SU-DHL-6 (cell line): ENCODE measurements around the gene KIAA0825.

Source experiments
- H2AFZ ChIP-seq: fragments of 200-600 bp; sonication (generic); 2 replicates; pipeline ENCODE4 v1.6.1; 2014; ENCODE audit warnings: low read depth, mild to moderate bottlenecking, moderate library complexity, mixed read lengths, antibody characterized with exemption, low read length; ENCODE audit not compliant: severe bottlenecking
- H3F3A ChIP-seq: fragments of 200-600 bp; shearing (Covaris generic); 2 replicates; pipeline ENCODE4 v1.6.0; 2016; ENCODE audit warnings: antibody characterized with exemption, mild to moderate bottlenecking; ENCODE audit not compliant: insufficient read depth
- H3K27ac ChIP-seq: fragments of 200-600 bp; sonication (generic); 2 replicates; pipeline ENCODE4 v1.5.1; 2016; ENCODE audit warnings: low read depth, mild to moderate bottlenecking, low read length, moderate library complexity, mixed read lengths
- H3K27me3 ChIP-seq: fragments of 200-600 bp; sonication (generic), shearing (Covaris generic); 2 replicates; pipeline ENCODE4 v1.6.0; 2014; ENCODE audit warnings: mild to moderate bottlenecking, low read length
- H3K36me3 ChIP-seq: fragments of 200-600 bp; sonication (generic); 2 replicates; pipeline ENCODE4 v1.6.1; 2014; ENCODE audit warnings: mild to moderate bottlenecking, low read length, mixed read lengths
- H3K4me2 ChIP-seq: fragments of 300-600, 200-600 bp; shearing (Covaris generic), sonication (generic); 2 replicates; pipeline ENCODE4 v1.6.0; 2014; ENCODE audit warnings: low read length, low read depth, mild to moderate bottlenecking; ENCODE audit not compliant: poor library complexity, severe bottlenecking
- H3K4me3 ChIP-seq: fragments of 200-600 bp; sonication (generic); 2 replicates; pipeline ENCODE4 v1.5.1; 2014; ENCODE audit warnings: antibody characterized with exemption, low read length, mild to moderate bottlenecking, mixed read lengths; ENCODE audit not compliant: insufficient read depth, poor library complexity, severe bottlenecking
- H3K79me2 ChIP-seq: fragments of 200-600 bp; sonication (generic); 2 replicates; pipeline ENCODE4 v1.6.1; 2014; ENCODE audit warnings: mild to moderate bottlenecking, low read length, moderate library complexity; ENCODE audit not compliant: insufficient read depth
- H3K9ac ChIP-seq: fragments of 200-600 bp; sonication (generic); 2 replicates; pipeline ENCODE4 v1.7.0; 2014; ENCODE audit warnings: mild to moderate bottlenecking, low read length
- H3K9me2 ChIP-seq: fragments of 200-600 bp; sonication (generic); replicated peaks from 2 replicates; pipeline ENCODE4 v1.6.1; 2014; ENCODE audit warnings: low read length; ENCODE audit not compliant: insufficient read depth
- H3K9me3 ChIP-seq: fragments of 200-600 bp; sonication (generic); 2 replicates; pipeline ENCODE4 v1.6.1; 2014; ENCODE audit warnings: low read length, mixed read lengths; ENCODE audit not compliant: insufficient read depth
- H4K20me1 ChIP-seq: fragments of 200-600 bp; sonication (generic); 2 replicates; pipeline ENCODE4 v1.6.1; 2014; ENCODE audit warnings: low read depth, mild to moderate bottlenecking, antibody characterized with exemption, low read length, moderate library complexity, mixed read lengths
- EZH2phosphoT487 ChIP-seq: fragments of 200-600 bp; sonication (generic), shearing (Covaris generic); conservative IDR thresholded peaks from 2 replicates; pipeline ENCODE4 v1.6.1; 2018; ENCODE audit warnings: mild to moderate bottlenecking, antibody characterized with exemption, low read length, moderate library complexity, mixed read lengths
- TF ChIP-seq, protein P1 (sequence below): fragments of 200-600 bp; sonication (generic); IDR thresholded peaks from one replicate; pipeline ENCODE4 v1.5.1; 2017; ENCODE audit warnings: antibody characterized with exemption, mild to moderate bottlenecking, low read length, moderate library complexity; ENCODE audit not compliant: insufficient read depth, poor library complexity, severe bottlenecking

Gene KIAA0825

DNA sequence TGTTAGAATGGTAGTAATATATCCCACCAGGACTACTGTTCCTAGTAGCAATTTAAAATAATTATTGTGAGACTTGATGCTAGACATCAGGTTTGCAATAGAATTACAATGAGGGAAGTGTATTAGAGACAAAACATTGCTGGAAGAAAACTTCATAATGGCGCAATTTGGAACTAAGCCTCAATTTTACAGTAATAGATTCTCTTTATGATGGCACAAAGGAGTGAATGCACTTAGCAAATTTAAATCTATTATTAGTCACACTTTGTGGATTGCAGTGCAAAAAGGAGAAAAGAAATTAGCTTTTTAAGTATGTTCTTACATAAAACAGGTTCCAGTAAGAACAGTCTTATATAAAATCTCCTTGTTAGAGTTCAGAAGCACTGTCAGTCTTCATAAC, 358.3 kb downstream of the KIAA0825 start:
- no peaks in the 10 kb centered on the region for H3K36me3 ChIP-seq
- H3K4me3 ChIP-seq, result no peak overlapping the region
- no peaks in the 10 kb centered on the region for H4K20me1 ChIP-seq
- no peak overlapping the region for H3K27ac ChIP-seq
- H3K9me2 ChIP-seq, result no peaks in the 10 kb centered on the region
- no peak for TF ChIP-seq EZH2phosphoT487
- TF ChIP-seq, protein P1, sequence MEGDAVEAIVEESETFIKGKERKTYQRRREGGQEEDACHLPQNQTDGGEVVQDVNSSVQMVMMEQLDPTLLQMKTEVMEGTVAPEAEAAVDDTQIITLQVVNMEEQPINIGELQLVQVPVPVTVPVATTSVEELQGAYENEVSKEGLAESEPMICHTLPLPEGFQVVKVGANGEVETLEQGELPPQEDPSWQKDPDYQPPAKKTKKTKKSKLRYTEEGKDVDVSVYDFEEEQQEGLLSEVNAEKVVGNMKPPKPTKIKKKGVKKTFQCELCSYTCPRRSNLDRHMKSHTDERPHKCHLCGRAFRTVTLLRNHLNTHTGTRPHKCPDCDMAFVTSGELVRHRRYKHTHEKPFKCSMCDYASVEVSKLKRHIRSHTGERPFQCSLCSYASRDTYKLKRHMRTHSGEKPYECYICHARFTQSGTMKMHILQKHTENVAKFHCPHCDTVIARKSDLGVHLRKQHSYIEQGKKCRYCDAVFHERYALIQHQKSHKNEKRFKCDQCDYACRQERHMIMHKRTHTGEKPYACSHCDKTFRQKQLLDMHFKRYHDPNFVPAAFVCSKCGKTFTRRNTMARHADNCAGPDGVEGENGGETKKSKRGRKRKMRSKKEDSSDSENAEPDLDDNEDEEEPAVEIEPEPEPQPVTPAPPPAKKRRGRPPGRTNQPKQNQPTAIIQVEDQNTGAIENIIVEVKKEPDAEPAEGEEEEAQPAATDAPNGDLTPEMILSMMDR, result no peak
- H2AFZ ChIP-seq, result no peak overlapping the region
- H3K27me3 ChIP-seq, result no peaks in the 10 kb centered on the region
- H3K9me3 ChIP-seq, result no peaks in the 10 kb centered on the region
- no peak overlapping the region for H3K4me2 ChIP-seq
- no peak overlapping the region for H3K9ac ChIP-seq
- no peaks in the 10 kb centered on the region for H3F3A ChIP-seq
- no peaks in the 10 kb centered on the region for H3K79me2 ChIP-seq

DNA sequence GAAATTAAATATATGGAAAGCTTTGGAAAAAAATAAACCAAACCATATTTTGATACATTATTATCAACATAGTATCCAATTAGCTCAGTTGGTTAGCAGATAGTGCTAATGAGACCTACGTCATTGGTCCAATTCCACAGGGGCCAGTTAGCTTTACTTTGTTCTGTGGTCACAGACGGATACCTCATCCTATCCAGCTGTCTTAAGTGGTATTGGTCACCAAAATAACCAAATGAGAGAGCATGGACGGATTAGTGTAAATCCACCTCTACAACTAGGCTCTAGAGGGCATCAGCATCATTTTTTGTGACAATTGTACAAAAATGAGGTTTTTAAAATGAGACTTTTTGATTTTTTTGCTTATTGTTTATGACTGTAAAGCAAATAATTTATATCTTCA, 364.2 kb downstream of the KIAA0825 start:
- Histone ChIP-seq H3K9me2 (no peaks in the 10 kb centered on the region), H4K20me1 (no peaks in the 10 kb centered on the region), H3K79me2 (no peaks in the 10 kb centered on the region), H3K9me3 (no peaks in the 10 kb centered on the region), H3K9ac (no peak overlapping the region), H3K36me3 (no peaks in the 10 kb centered on the region), H2AFZ (no peak overlapping the region), H3K4me3 (no peak overlapping the region), H3K4me2 (no peak overlapping the region), H3K27me3 (no peaks in the 10 kb centered on the region), H3K27ac (no peak overlapping the region), H3F3A (no peaks in the 10 kb centered on the region)
- TF ChIP-seq, protein P1, result no peak
- no peak for TF ChIP-seq EZH2phosphoT487

DNA sequence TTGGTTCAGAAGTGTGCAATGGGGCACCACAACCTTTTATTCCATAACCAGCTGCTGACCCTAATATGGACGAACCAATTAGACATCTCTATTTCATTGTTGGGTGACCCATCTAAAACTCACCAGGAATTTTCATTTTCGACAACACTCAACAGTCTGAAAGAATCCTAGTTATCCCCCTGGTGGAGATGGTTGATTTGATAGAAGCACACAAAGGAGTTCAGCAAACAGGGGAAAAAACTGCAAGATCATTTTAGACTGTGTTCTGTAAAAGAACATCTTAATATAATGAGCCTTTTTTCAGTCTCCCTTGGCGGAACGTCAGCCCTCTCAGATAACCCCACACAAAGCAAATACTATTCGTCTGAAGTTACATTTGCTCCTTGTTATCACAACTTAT, 367.4 kb downstream of the KIAA0825 start:
- H4K20me1 ChIP-seq, result no peaks in the 10 kb centered on the region
- no peak overlapping the region for H2AFZ ChIP-seq
- H3K9ac ChIP-seq, result no peak overlapping the region
- TF ChIP-seq, protein P1, result no peak
- TF ChIP-seq EZH2phosphoT487, result no peak
- no peaks in the 10 kb centered on the region for H3F3A ChIP-seq
- no peak overlapping the region for H3K27ac ChIP-seq
- no peak overlapping the region for H3K4me3 ChIP-seq
- no peaks in the 10 kb centered on the region for H3K9me2 ChIP-seq
- no peak overlapping the region for H3K4me2 ChIP-seq
- no peaks in the 10 kb centered on the region for H3K27me3 ChIP-seq
- H3K79me2 ChIP-seq, result no peaks in the 10 kb centered on the region
- H3K36me3 ChIP-seq, result no peaks in the 10 kb centered on the region
- H3K9me3 ChIP-seq, result no peaks in the 10 kb centered on the region

DNA sequence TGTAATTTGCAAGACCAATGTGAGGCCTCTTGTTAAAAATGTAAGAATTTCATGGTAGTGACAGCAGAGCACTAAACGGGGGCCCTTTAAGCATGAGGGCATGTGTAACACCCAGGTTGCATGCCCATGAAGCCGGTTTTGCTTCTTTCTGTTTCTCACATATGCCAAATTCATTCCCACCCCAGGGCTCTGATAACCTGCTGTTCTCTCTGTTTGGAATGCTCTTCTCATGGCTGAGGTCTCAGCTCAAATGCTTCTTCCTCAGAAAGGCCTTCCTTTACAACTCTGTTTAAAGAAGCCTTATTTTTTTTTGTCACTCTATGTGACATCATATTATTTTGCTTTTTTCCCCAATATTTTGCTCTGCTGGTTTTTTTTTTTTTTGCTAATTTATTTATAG, 369.0 kb downstream of the KIAA0825 start:
- no peak overlapping the region for H3K4me2 ChIP-seq
- no peaks in the 10 kb centered on the region for H3K27me3 ChIP-seq
- H3K9ac ChIP-seq, result no peak overlapping the region
- no peak overlapping the region for H3K27ac ChIP-seq
- no peaks in the 10 kb centered on the region for H4K20me1 ChIP-seq
- H3K9me2 ChIP-seq, result no peaks in the 10 kb centered on the region
- H3K36me3 ChIP-seq, result no peaks in the 10 kb centered on the region
- no peaks in the 10 kb centered on the region for H3K79me2 ChIP-seq
- no peaks in the 10 kb centered on the region for H3K9me3 ChIP-seq
- H3F3A ChIP-seq, result no peaks in the 10 kb centered on the region
- TF ChIP-seq EZH2phosphoT487, result no peak
- TF ChIP-seq, protein P1, result no peak
- H3K4me3 ChIP-seq, result no peak overlapping the region
- H2AFZ ChIP-seq, result no peak overlapping the region
